Measurements from ENCODE around the gene VPS45.
A peak's percentile ranks its signal among the peaks of the same experiment; 100 is the strongest.
"Not testable (repeated sequence)": the region's sequence is repeated elsewhere in the genome, so short reads cannot be mapped to it uniquely, and the experiment has no call there.

Gene VPS45

DNA sequence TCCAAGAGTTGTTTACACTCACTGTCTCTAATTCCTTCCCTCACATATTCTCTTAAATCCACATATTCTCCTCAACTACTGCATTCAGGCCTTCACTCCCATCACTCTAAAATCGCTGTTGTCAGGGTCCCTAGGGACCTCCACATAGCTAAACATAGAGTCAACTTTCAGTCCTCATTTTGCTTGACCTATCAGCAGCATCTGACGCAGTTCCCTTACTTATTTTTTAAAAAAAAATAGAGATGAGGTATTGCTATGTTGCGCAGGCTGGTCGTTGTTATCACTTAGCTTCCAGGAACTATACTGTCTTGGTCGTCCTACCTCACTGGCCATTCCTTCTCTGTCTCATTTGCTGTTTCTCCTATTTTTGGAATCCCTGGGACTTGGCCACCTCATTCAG, 70.5 kb downstream of the VPS45 start:
- DNase-seq: no peak

DNA sequence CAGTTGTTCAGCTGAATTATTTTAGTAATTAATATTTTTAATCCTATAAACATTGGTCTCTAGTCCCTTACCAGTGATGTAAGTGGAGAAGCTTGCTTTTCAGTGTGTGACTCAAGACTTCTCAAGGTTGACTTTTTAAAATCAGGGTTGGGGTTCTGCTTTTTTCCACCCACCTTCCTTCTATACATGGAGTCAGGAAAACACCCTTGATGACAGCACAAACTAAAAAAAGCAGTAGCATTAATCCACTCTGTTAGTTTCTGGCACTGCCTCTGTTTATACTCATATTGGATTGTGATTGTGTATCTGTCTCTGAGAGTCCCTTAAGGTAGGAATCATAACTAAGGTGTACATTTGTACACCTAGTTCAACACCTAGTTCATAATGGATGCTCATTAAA, 73.9 kb downstream of the VPS45 start:
- no peak for DNase-seq

DNA sequence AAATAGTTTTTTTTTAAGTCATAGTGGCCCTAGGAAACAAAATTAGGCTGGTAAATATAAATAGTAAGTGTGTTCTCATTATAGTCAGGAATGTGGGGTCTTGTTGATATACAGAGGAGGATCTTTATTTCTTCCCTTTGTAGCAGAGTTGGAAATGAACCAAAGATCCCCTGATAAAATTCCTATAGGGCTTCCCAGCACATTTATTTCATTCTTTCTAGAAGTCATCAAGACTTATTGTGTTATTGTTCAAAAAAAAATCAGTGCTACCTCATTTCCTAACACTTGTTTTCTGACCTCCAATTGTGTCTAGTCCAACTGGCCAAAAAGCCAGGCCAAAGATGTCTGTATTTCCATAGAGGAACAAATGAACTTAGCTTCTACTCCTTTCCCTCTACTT, 74.5 kb downstream of the VPS45 start:
- no peak for DNase-seq

DNA sequence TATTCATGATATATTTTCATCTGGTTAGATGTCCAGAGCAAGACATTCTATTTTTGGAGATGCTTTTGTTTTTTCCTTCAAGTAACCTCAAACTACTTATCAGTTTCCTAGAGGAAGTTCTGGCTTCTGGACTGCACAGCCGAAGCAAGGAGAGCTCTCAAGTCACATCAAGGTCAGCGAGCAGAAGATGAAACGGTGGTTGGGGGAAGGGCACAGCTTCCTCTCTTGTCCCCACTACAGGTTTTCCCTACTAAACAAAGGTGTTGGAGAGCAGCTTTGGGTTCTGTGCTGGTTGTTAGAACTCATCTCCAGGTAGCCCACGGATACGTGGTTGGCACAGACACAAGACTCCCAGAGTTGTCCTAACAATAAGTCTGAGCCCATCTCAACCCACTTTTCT, 77.0 kb downstream of the VPS45 start:
- no peak for DNase-seq

DNA sequence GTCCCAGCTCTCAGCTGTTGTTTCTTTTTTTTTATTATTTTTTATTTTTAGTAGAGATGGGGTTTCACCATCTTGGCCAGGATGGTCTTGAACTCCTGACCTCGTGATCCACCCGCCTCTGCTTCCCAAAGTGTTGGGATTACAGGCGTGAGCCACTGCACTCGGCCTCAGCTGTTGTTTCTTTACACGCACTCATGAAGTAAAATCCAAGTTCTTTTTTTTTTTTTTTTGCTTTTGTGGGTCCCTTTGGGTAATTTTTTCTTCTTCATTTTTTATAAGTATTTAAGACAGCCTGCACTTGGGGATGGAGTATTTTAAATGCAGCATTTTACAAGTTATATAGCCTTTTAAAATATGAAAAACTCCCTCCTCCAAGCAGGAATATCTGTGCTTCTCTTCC, 78.4 kb downstream of the VPS45 start:
- not testable (repeated sequence) for DNase-seq

DNA sequence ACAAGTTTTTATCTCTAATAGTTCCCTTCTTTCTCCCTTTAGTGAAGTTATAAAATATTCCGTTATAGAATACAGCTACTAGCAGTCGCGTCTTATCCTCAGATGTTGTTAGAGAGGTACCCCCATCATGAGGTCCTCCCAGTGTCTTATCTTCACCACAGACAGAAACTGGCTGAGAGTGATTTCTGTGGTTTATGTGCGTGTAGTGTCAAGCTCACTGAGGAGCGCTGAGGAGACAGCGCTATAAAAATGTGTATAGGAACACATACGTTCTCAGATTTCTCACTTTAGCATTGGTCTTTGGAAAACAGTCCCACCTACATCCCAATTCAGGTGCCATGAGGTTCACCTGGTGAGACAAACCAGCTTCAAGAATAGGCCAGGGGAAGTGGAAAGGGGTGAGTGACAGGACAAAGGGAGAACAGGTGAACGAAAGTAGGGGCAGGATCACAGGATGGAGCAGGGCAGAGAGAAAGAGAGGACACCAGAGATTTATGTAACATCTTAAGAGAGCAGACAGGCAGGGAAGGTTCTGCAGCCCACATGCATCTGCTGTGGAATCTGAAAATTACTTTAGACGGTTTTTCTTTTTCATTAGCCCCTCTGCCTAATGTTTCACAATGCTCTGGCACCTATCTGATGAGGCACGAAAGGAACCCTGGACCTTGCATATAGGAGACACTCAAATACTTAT, 79.4 kb downstream of the VPS45 start:
- DNase-seq: no peak

DNA sequence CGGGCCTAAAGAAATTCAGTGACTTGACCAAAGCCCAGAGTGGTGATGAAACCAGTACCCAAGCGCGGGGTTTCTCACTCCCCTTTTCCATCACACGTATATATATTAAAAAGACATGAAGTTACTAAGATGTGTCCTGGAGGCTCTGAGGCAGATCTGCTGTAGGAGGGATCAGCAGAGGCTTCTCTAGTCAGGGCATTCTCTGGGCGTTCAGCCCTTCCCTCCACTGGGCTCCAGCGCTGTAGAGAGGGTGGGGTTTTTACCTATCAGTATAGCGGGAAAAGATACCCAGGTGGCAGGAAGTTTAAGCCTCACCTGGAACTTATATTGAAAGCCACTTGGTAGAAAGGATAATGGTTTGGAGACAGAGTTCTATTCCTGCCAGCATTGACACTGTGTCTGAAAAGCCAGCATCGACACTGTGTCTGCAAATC, 81.3 kb downstream of the VPS45 start:
- no peak for DNase-seq

DNA sequence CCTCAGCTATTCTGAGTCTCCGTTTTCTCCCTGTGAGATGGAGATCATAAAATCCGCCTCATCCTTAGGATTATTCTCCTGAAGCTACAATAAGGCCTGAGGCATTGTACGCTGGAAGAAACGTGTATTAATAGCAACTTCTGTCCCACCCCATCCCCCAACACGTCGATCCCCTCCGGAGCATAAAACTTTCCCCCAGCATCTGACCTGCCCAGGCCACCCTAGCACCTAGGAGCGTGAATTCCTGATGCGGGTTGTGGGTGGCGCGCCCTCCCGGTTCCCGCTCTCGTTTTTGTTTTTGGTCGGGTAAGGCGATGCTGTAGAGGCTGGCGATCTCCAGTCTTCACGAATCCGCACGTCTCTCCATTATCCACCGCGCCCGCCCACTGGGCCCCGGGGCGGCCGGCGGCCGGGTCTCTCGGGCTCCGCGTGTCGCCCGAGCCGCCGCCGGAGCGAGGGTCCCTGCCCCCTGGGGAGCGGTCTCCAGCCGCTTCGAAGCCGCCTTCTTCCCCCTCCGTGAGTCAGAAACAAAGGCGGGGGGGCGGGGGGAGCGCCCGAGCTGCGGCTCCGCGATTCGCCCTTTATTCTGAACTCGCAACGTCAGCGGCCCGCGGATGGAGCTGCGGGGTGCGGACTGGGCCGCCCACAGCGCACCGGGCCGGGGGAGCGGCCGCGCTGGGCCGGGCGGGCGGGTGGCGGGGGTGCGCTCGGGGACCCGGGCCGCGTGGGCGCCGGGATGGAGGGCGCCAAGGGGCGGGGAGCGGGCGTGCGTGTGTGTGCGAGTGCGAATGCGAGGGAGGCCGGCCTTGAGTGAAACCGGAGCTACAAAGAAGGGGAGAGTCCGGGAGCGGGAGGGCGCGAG, 81.9 kb downstream of the VPS45 start, which contains the start of gene PLEKHO1:
TSS of gene PLEKHO1 (plus strand) at position 646 of the 862 bp plus-strand sequence. CDS start 342 bp downstream, outside the sequence.
- peak; percentile 82 for DNase-seq

DNA sequence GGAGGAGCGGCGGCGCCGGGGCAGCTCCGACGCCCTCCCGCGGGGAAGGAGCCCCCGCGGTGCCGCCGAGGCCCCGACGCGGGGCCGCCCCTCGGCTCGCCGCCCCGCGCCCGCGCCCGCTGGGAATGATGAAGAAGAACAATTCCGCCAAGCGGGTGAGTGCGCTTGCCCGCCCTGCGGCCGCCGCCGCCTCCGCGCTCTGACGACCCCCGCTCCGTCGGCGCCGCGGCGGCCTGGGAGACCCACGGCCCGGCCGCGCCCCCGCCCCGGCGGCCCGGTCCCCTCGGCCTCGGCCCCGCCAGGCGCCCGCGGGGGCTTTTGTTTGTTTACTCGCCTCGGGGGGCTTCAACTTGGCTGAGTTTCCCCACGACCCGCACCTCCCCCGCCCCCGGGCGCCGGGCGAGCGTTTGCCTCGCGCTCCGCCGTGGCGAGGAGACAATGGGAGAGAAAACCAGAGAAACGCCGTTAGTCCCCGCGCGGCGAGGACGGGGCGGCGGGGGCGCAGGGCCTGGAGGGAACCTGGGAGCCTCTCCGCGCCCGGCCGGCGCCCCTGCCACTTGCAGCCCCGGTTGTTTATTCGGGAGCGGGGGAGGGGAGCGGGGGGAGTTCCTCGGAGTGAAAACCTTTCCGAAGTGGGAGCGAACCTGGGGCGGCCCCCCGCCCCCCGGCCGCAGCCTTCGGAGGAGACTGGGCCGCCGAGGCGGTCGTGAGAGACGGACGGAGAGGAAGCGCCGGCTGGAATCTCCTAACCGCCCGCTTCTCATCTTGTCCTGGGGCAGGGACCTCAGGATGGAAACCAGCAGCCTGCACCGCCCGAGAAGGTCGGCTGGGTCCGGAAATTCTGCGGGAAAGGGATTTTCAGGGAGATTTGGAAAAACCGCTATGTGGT, 82.8 kb downstream of the VPS45 start:
- DNase-seq: peak; percentile 50

DNA sequence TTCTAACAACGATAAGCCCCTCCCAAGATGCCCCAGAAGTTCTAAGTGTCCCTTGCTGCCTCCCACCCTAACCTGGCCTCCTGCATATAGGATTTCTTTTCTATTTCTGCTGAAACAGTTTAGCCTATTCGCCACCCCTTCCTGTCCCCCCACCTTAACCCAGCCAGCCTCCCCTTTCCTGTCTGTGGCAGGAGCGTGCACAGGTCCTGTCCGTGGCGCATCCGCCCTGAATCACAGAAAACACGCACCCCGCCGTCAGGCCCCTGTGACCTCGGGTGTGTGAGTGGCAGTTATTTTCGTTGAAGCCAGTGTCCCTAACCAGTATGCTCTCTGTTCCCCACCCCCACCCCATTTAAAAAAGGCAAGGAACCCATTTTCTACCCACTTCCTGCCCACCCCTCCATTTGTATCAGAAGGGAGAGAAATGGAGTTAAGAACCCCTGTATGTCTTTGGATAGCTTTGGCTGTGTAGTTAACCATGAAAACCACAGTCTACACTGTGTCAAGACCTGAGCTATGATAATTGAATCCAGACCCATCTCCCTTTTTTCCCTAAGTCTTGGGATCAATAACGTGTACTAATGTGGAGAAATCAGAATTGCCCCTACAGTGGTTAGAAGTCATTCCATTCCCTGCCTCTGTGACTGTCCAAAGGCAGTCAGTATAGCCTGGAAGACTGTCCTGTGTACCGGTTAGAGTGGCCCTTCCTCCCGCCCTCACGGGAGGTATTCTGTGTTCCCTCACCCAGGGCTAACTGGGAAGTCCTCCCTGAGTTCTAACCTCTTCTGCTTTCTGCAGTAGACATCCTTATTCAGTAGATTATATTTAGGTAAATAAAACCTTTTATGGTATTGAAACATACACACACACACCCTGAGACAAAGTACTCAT, 84.0 kb downstream of the VPS45 start:
- DNase-seq: peak; percentile 68

DNA sequence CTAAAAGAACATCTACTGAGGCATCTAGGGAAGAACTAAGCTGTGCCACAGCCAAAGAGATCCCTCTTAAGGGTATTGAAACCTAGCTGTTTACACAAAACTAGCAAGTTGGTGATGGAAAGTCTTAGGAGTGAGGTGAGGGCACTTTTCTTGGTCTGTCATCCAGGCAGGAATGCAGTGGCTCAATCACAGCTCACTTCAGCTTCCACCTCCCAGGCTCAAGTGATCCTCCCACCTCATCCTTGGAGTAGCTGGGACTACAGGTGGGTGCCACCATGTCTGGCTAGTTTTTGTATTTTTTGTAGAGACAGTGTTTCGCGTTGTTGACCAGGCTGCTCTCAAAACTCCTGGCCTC, 84.6 kb downstream of the VPS45 start:
- DNase-seq: no peak

DNA sequence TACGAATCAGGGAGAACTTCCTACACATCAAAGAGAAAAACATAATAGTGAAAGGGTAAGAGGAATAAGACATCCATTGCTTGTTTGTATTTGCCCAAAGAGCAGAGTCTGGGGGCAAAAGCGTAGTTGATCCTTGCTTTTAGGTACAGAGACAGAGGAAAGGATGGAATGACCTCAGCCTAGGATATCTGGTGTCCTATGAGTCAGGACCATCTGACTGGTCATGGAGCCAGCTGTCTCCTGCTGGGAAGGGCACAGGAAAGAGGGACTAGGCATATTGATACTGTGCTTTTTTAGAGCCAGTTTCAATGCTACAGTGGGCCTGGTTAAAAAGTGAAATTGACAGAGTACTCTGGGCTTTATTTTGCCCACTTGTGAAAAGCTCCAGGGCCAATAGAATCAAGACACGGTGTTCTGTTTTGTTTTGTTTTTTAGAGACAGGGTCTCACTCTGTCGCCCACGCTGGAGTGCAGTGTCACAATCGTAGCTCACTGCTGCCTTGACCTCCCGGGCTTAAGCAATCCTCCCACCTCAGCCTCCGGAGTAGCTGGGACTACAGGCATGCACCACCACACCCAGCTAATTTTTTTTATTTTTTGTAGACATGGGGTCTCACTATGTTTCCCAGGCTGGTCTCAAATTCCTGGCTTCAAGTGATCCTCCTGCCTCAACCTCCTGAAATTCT, 85.3 kb downstream of the VPS45 start:
- DNase-seq: no peak

DNA sequence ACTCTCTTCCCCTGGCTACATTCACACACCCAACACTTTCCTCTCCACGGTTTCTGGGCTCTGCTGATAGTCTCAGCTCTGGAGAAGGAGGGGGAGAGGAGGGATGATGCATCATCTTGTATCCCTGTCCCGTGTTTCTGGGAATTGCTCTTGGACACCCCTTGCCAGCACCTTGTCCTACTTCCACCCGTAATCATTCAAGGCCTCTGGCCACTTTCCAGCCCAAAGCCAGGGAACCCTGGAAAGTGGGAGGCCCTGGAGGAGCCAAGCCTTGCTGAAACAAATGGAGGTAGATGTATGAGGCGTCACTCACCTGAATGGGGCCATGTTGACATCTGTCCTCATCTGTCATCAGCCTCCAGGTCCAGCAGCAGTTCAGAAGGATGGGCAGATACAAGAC, 86.6 kb downstream of the VPS45 start:
- DNase-seq: no peak

DNA sequence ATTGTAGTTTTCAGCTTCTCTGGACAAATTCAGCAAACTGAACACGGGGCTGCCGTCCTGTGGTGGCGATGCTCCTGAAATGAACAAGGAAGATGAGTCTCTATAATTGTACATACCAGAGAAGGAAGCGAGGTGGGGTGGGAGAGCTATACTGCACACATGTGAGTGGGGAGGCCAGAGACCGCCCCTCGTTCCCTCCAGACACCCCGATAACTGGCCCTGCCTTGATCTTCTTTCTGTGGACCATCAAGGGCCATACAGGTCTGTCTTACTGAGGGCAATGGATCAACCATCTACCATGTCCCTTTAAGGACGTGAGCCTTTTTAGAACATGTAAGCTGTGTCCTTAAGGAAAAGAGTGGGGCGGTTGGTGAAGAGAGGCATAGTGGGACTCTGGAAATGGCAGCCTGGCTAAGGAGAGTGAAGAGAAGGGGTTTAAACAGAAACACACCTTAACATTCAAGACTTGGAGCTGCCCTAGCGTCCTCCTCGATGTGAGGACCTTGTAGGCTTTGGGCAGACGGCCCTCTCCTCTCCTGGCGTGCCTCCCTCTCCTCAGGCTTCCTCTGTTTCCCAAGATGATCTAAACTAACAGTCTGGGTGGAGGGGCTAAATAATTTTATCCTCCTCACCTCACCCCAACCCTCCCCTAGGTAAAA, 88.0 kb downstream of the VPS45 start:
- no peak for DNase-seq

DNA sequence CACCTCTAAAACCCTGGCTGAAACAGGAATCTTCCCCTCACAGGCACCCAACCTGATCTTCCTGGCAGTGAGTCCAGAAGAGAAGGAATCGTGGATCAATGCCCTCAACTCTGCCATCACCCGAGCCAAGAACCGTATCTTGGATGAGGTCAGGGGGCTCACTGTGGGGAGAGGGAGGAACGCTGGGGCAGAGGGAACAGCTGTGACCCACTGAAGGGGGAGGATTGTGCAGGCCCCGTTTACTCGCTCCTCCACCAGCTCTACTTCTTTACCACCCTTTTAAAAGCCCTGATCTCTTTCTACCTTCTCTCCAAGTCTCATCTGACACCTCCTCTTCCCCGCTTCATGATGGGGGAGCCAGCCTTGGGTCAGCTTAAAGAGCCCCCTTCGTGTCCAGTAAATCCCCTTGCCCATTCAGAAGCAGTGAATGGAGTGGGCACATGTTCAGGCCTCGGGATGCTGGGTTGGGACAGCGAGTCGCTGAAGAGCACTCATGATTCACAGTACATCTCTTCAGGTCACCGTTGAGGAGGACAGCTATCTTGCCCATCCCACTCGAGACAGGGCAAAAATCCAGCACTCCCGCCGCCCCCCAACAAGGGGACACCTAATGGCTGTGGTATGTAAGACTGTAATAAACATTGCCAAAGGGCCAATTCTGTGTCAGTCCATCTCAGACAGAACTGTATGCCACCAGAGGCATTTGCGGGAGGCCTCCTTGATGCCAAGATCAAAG, 89.5 kb downstream of the VPS45 start:
- no peak for DNase-seq

DNA sequence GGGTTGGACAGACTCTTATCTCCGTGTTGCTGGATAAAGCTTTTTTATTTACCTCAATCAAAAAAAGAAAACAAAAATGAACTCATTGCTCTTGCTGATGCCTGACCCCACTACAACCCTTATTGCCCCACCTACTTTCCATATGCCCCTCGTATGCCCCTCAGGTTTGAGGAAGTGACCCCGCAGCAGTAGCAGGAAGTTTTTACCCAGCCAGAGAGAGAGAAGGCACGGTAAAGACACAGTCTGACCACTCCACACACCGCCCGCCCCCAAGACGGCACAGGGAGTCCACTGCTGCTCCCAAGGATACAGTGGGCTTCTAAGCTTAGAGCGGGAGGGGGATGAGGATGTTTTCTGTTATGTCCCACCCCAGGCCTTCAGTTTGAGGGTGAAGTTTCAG, 92.0 kb downstream of the VPS45 start:
- no peak for DNase-seq

DNA sequence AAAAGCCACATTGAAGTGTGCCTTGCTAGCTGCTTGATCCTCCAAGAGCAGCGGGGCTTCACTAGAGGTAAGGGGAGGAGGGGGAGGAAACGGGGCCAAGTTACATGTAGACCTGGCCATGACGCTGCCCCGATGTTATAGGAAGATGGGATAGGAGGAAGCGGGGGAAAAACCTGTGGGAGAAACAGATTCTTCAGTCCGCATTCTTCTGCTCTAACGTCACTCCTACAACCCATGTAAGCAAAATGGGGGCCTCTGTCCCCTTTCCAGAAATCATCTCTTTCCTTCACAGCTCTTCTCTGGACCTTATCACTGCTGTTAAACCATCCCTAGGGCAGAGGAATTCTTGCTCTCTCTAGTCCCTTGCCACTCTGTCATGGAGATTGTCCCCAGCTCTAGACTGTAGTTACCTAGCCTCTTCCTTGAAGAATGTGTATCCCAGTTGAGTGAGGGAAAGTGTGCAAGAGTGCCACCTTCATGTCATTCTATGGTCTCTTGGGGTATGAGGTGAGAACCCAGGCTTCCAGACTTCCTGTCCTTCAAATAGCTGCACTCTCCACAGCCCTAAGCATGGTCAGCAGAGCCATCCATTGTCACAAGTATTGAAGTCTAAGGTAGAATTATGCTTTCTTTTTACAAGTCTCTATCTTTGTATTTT, 93.5 kb downstream of the VPS45 start:
- no peak for DNase-seq

DNA sequence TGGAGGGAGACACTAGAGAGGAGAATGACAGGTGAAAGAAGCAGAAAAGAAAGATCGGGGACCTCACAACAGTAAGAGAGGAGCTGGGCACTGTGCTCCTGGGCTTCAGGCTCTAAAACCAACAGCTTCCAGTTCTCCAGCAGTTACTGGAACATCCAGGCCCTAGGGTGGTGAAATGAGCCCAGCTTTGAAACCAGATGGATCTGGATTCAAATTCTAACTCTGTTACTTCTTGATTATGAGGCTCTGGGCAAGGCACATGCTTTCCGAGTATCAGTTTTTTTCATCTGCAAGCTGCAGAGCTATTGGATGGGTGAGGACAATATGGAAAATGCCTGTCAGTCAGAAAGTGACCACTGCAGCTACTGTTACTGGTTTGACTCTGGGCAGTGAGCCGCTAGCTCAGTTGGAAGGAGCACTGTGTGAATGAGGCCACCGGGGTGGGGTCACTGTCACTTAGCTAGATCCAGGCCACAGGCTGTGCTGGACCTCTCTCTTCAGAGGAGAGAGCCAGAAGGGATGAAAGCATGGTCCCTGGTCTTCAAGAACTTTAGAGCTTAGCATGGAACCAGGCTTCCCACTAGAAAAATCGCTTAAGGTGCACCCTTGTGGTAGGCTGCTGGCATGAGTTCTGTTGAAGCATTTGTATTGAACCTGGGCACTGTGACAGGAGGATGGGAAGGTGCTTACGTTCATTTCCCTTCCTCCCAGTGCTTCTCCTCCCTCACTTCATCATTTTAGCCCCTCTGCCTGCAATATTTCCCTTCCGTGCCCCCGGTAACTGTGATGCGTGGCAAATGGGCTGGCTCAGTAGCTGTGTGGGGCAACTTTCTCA, 94.4 kb downstream of the VPS45 start:
- DNase-seq: no peak

DNA sequence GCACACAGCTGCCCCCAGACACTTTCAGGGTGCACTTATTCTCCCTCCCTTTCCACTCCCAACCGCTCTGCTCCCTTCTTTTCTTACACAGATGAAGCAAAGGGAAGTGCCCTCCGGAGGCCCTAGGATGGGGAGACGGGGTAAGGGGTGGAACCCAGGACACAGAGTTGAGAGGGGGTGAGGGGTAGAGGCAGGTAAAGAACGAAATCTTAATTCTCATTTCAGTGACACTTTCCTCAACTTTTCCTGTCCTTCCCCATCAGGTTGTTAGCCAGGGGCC, 94.9 kb downstream of the VPS45 start:
- no peak for DNase-seq

Measured in stimulated activated CD8-positive, alpha-beta memory T cell treated with anti-CD3 and anti-CD28 coated beads, Interleukin-4, amount 100 ng/mL, for 48 hours (primary cell).